Mesenchymal stem cell (in vitro differentiated cells and primary cell): ENCODE measurements around the gene PAX8.
"Not testable (repeated sequence)": the region's sequence is repeated elsewhere in the genome, so short reads cannot be mapped to it uniquely, and the experiment has no call there.

ENCODE experiments used
- DNase-seq: peaks from one replicate; pipeline ENCODE4 v3.0.0-alpha.2; 2013
- H2AFZ ChIP-seq: one replicate; pipeline ENCODE4 v1.6.1; 2013; ENCODE audit warnings: low read depth, mild to moderate bottlenecking, control low read depth, inconsistent platforms, low read length, moderate library complexity
- H2AK5ac ChIP-seq: 2 replicates; pipeline ENCODE4 v1.6.1; 2013; ENCODE audit warnings: low read length, moderate library complexity, mild to moderate bottlenecking, inconsistent platforms; ENCODE audit not compliant: severe bottlenecking
- H2BK120ac ChIP-seq: one replicate; pipeline ENCODE4 v1.6.1; 2013; ENCODE audit warnings: low read depth, mild to moderate bottlenecking, inconsistent platforms, low read length, moderate library complexity
- H2BK12ac ChIP-seq, 2 experiments: one replicate each; pipeline ENCODE4 v1.6.1; 2013; ENCODE audit warnings: inconsistent platforms in 2 of 2, low read length in 2 of 2, mild to moderate bottlenecking in 2 of 2, moderate library complexity in 2 of 2, control low read depth in 1 of 2
- H2BK15ac ChIP-seq: one replicate; pipeline ENCODE4 v1.6.1; 2013; ENCODE audit warnings: mild to moderate bottlenecking, low read depth, inconsistent platforms; ENCODE audit not compliant: poor library complexity, severe bottlenecking
- H2BK5ac ChIP-seq: 2 replicates; pipeline ENCODE4 v1.6.1; 2013; ENCODE audit warnings: low read depth, mild to moderate bottlenecking, low read length, control low read depth, inconsistent platforms; ENCODE audit not compliant: poor library complexity, severe bottlenecking
- H3K14ac ChIP-seq, 2 experiments: one replicate each; pipeline ENCODE4 v1.6.1; 2013; ENCODE audit warnings: inconsistent platforms in 2 of 2, low read length in 2 of 2, control low read depth in 1 of 2, mild to moderate bottlenecking in 1 of 2, moderate library complexity in 1 of 2
- H3K18ac ChIP-seq, 2 experiments: one replicate each; pipeline ENCODE4 v1.6.1; 2013; ENCODE audit warnings: inconsistent platforms in 2 of 2, low read length in 2 of 2, control low read depth in 1 of 2, low read depth in 1 of 2, mild to moderate bottlenecking in 1 of 2
- H3K23ac ChIP-seq, 2 experiments: one replicate each; pipeline ENCODE4 v1.6.1; 2013; ENCODE audit warnings: inconsistent platforms in 2 of 2, low read length in 2 of 2, mild to moderate bottlenecking in 2 of 2, moderate library complexity in 2 of 2, control low read depth in 1 of 2
- H3K27ac ChIP-seq: 2 replicates; pipeline ENCODE4 v1.5.1; 2013; ENCODE audit warnings: mild to moderate bottlenecking, moderate library complexity, low read length, control low read depth, inconsistent platforms; ENCODE audit not compliant: poor library complexity, severe bottlenecking
- H3K27me3 ChIP-seq, 2 experiments: 2 replicates each; pipeline versions ENCODE4 v1.6.1 to v1.7.0; 2013; ENCODE audit warnings: low read length in 2 of 2, mild to moderate bottlenecking in 2 of 2, moderate library complexity in 2 of 2, control low read depth in 1 of 2, inconsistent platforms in 1 of 2; ENCODE audit not compliant: control insufficient read depth in 1 of 2, insufficient read depth in 1 of 2
- H3K36me3 ChIP-seq, 2 experiments: 2 replicates each; pipeline versions ENCODE4 v1.6.1 to v1.7.0; 2013; ENCODE audit warnings: low read length in 2 of 2, control low read depth in 1 of 2, inconsistent platforms in 1 of 2, low read depth in 1 of 2, mild to moderate bottlenecking in 1 of 2; ENCODE audit not compliant: insufficient read depth in 2 of 2, control insufficient read depth in 1 of 2
- H3K4ac ChIP-seq, 2 experiments: one replicate each; pipeline ENCODE4 v1.6.1; 2013; ENCODE audit warnings: inconsistent platforms in 2 of 2, low read length in 2 of 2, mild to moderate bottlenecking in 2 of 2, moderate library complexity in 2 of 2, control low read depth in 1 of 2, low read depth in 1 of 2
- H3K4me1 ChIP-seq: 2 replicates; pipeline ENCODE4 v1.6.1; 2013; ENCODE audit warnings: low read depth, low read length, control low read depth; ENCODE audit not compliant: control insufficient read depth, insufficient read depth
- H3K4me2 ChIP-seq: 2 replicates; pipeline ENCODE4 v1.6.1; 2013; ENCODE audit warnings: low read length, mild to moderate bottlenecking, inconsistent platforms; ENCODE audit not compliant: poor library complexity, severe bottlenecking
- H3K4me3 ChIP-seq, 2 experiments: 2 replicates each; pipeline versions ENCODE4 v1.5.1 to v1.7.0; 2013; ENCODE audit warnings: low read length in 2 of 2, mild to moderate bottlenecking in 2 of 2, control low read depth in 1 of 2, low read depth in 1 of 2; ENCODE audit not compliant: insufficient read depth in 1 of 2
- H3K79me1 ChIP-seq: replicated peaks from 2 replicates; pipeline ENCODE4 v1.6.1; 2013; ENCODE audit warnings: mild to moderate bottlenecking, control low read depth, low read length, inconsistent platforms; ENCODE audit not compliant: poor library complexity, severe bottlenecking
- H3K9ac ChIP-seq: 2 replicates; pipeline ENCODE4 v1.7.0; 2013; ENCODE audit warnings: mild to moderate bottlenecking, low read length, moderate library complexity
- H3K9me3 ChIP-seq: 2 replicates; pipeline ENCODE4 v1.7.0; 2013; ENCODE audit warnings: mild to moderate bottlenecking, low read length; ENCODE audit not compliant: control insufficient read depth
- H4K8ac ChIP-seq: one replicate; pipeline ENCODE4 v1.6.1; 2013; ENCODE audit warnings: inconsistent platforms, mild to moderate bottlenecking, low read length, moderate library complexity
- H4K91ac ChIP-seq: one replicate; pipeline ENCODE4 v1.6.1; 2013; ENCODE audit warnings: mild to moderate bottlenecking, low read length, inconsistent platforms
- WGBS: methylation state at CpG from one replicate; pipeline ENCODE4 v1.1.7; 2013; ENCODE audit warnings: mixed read lengths; 5-methylcytosine and 5-hydroxymethylcytosine counted together

Gene PAX8

GRCh38 chr2:113309655-113310387 lies 31.1 kb upstream of the PAX8 start:
- no peak overlapping the region for H3K4me2 ChIP-seq
- peak overlapping the region in 1 of 2 experiments; percentile 76 for H3K14ac ChIP-seq
- no peak overlapping the region for H3K4me3 ChIP-seq
- no peak overlapping the region for H2BK15ac ChIP-seq
- H3K79me1 ChIP-seq = no peaks in the 10 kb centered on the region
- H2AFZ ChIP-seq = no peak overlapping the region
- H3K23ac ChIP-seq = no peak overlapping the region
- H2AK5ac ChIP-seq = peak overlapping the region; percentile 71
- no peak overlapping the region for H3K18ac ChIP-seq
- no peak overlapping the region for H4K91ac ChIP-seq
- H3K4ac ChIP-seq = no peak overlapping the region
- H2BK120ac ChIP-seq = no peak overlapping the region
- 79% methylated on average over 6 of the region's 6 CpGs for WGBS
- DNase-seq = no peak
- H3K4me1 ChIP-seq = peaks cover 6% of the 10 kb centered on the region
- peak overlapping the region; percentile 39 for H3K9ac ChIP-seq
- no peaks in the 10 kb centered on the region for H3K27me3 ChIP-seq
- no peaks in the 10 kb centered on the region for H3K9me3 ChIP-seq
- H3K27ac ChIP-seq = no peak overlapping the region
- H4K8ac ChIP-seq = no peak overlapping the region
- H3K36me3 ChIP-seq = no peaks in the 10 kb centered on the region
- H2BK5ac ChIP-seq = no peak overlapping the region
- H2BK12ac ChIP-seq = no peak overlapping the region

- H3K79me1 ChIP-seq, H3K36me3 ChIP-seq, H3K9ac ChIP-seq, H4K8ac ChIP-seq, H2BK15ac ChIP-seq, DNase-seq, H2AK5ac ChIP-seq, H4K91ac ChIP-seq, H2BK5ac ChIP-seq, H3K4me3 ChIP-seq, H3K14ac ChIP-seq, H3K18ac ChIP-seq, H2BK120ac ChIP-seq, H3K4ac ChIP-seq, H3K27me3 ChIP-seq, H3K4me2 ChIP-seq, H2AFZ ChIP-seq, H3K27ac ChIP-seq, H2BK12ac ChIP-seq, H3K4me1 ChIP-seq, H3K9me3 ChIP-seq, H3K23ac ChIP-seq: not testable (repeated sequence)
Observed at GRCh38 chr2:113308784-113309183, 30.1 kb upstream of the PAX8 start.

GRCh38 chr2:113306207-113306606 lies 27.5 kb upstream of the PAX8 start:
- H4K91ac ChIP-seq, H3K4me3 ChIP-seq, H2BK12ac ChIP-seq, H3K27me3 ChIP-seq, H3K27ac ChIP-seq, H3K9me3 ChIP-seq, H2AK5ac ChIP-seq, H3K36me3 ChIP-seq, H3K4me2 ChIP-seq, H3K14ac ChIP-seq, H3K4ac ChIP-seq, H2BK15ac ChIP-seq, H3K4me1 ChIP-seq, H4K8ac ChIP-seq, H3K9ac ChIP-seq, DNase-seq, H2AFZ ChIP-seq, H3K18ac ChIP-seq, H2BK5ac ChIP-seq, H3K79me1 ChIP-seq, H3K23ac ChIP-seq, H2BK120ac ChIP-seq: not testable (repeated sequence)
- 90% methylated on average over 3 of the region's 4 CpGs for WGBS

GRCh38 chr2:113305749-113306148 lies 27.0 kb upstream of the PAX8 start:
- H2BK15ac ChIP-seq = not testable (repeated sequence)

More at GRCh38 chr2:113305749-113306148, 27.0 kb upstream of the PAX8 start:
- H2AFZ ChIP-seq, H3K79me1 ChIP-seq, H3K14ac ChIP-seq, H3K4ac ChIP-seq, H2BK120ac ChIP-seq, H2BK5ac ChIP-seq, H3K36me3 ChIP-seq, H2BK12ac ChIP-seq, H2AK5ac ChIP-seq, H3K27ac ChIP-seq, H3K4me3 ChIP-seq, DNase-seq, H4K91ac ChIP-seq, H4K8ac ChIP-seq, H3K23ac ChIP-seq, H3K27me3 ChIP-seq, H3K9ac ChIP-seq, H3K4me1 ChIP-seq, H3K4me2 ChIP-seq, H3K18ac ChIP-seq, H3K9me3 ChIP-seq: not testable (repeated sequence)
- WGBS = 73% methylated on average over 15 of the region's 15 CpGs
